ENCODE results near the gene GALK1.
"Not testable (repeated sequence)": the region's sequence is repeated elsewhere in the genome, so short reads cannot be mapped to it uniquely, and the experiment has no call there.

GALK1 gene

GRCh38 chr17:75763613-75764416 lies 1.2 kb downstream of the GALK1 start:
- DNase-seq, result no peak

- no peak for DNase-seq
Observed at GRCh38 chr17:75763269-75763607, 1.8 kb downstream of the GALK1 start.

DNA sequence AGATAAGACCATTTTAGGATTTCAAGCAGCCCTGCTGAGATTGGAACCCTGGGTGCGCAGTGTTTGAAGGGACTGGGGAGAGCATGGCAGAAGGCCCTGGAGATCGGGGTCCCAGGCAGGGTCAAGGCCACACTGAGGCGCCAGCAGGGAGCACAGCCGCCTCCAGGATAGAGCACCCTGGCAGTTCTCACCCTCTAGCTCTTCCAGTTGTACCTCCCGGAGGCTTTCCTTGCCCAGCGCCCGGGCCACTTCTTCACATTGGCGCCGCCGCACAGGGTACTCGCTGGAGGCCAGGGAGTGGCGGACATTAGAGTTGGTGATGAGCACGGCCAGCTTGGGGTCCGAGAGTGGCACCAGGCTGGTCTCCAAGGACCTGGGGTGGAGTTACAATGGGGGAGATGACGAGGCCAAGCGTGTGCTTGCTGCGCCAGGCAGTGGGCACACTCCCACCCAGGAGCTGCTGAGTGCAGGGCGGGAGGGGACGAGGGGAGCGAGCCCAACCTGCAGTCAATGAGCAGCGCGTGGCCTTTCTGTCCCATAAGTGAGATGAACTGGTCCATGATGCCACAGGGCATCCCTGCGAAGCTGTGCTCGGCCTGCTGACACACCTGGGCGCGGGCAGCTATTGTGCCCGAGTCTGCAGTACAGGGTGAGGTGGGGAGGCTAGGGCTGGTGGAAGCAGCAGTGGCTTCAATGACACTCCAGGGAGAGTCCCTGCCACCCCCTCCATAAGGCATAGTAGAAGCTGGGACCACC lies 2.3 kb downstream of the GALK1 start:
- DNase-seq, result no peak

- DNase-seq, result not testable (repeated sequence)
Observed at GRCh38 chr17:75759978-75760640, 4.9 kb downstream of the GALK1 start.

DNA sequence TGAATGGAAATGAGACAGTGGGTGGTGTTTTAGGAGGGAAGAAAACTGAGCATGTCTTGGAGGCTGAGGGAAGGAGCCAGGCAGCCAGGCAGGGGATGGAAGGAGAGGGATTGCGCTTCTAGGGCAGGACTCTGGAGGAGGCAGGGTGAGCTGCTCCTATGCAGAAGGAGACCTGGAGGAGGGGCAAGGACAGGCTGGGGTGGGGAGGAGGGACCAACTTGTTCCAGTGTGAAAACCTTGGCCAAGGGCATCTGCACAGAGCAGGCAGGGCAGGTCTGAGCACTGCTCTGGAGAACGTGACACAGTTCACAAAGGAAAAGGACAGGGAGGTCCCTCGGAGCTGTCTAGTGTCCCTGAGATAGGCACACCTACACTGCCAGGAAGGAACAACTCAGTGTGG lies 5.5 kb downstream of the GALK1 start:
- DNase-seq, result no peak

DNA sequence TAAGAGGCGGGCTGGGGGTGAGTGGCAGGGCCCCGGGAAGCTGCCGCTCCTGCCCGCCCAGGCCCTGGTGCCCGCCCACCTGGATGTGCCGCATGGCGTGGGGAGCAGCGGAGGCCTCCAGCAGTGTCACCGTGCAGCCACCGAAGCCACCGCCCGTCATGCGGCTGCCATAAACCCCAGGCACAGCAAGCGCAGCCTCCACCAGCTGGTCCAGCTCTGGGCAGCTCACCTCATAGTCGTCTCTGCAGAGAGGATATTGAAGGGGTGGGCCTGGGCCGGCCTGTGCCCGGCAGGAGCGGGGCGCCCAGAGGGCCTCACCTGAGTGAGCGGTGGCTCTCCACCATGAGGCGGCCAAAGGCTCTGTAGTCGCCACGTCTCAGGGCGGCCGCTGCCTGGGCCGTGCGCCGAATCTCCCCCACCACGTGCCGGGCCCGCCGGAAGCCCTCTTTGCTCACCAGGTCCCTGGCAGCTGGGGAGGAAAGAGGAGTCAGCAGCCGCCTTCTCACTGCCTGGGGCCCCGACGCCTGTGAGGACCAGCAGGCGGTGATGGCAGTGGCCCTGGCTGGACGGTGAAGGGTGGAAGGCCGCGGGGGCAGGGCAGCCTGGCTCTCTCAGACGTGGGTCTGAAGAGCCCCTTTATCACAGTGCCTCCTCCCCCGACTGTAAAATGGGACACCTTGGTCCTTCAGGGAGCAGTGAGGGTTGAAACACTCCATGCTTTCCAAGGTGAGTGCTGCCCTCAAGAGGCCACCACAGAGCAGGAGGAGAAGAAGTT lies 6.7 kb downstream of the GALK1 start:
- no peak for DNase-seq

DNA sequence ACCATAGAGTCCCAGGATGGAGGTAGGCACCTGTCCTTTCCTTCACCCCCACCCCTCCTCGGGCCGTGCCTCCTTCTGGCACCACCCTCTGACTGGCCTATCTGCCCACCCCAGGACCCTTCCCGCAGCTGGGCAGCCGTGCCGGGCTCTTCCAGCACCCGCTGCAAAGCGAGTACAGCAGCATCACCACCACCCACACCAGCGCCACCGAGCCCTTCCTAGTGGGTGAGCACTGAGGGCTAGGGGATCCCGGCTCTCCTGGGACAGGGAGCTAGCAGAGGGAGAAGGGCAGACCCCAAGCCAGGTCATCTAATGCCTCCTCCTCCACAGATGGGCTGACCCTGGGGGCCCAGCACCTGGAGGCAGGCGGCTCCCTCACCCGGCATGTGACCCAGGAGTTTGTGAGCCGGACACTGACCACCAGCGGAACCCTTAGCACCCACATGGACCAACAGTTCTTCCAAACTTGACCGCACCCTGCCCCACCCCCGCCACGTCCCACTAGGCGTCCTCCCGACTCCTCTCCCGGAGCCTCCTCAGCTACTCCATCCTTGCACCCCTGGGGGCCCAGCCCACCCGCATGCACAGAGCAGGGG lies 7.8 kb downstream of the GALK1 start:
- no peak for DNase-seq

- no peak for DNase-seq
Observed at GRCh38 chr17:75756451-75757085, 8.4 kb downstream of the GALK1 start.

DNA sequence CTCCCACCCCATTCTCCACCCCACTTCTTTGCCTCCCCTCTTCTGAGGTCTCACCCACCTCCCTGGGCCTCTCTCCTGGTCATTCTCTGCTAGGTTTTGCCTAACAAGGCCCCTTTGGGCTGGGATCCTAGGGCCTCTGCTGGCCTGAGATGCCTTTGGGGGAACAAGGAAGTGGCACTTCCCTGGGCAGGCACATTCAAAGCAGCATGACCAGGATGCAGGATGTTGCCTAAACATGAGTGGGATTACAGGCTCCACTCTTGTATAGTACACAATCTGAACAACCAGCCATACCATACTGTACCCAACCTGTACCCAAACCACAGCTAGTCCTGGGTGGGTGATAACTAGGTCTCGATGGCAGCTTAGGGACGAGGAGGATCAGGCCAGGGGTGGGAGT lies 9.0 kb downstream of the GALK1 start:
- no peak for DNase-seq

DNA sequence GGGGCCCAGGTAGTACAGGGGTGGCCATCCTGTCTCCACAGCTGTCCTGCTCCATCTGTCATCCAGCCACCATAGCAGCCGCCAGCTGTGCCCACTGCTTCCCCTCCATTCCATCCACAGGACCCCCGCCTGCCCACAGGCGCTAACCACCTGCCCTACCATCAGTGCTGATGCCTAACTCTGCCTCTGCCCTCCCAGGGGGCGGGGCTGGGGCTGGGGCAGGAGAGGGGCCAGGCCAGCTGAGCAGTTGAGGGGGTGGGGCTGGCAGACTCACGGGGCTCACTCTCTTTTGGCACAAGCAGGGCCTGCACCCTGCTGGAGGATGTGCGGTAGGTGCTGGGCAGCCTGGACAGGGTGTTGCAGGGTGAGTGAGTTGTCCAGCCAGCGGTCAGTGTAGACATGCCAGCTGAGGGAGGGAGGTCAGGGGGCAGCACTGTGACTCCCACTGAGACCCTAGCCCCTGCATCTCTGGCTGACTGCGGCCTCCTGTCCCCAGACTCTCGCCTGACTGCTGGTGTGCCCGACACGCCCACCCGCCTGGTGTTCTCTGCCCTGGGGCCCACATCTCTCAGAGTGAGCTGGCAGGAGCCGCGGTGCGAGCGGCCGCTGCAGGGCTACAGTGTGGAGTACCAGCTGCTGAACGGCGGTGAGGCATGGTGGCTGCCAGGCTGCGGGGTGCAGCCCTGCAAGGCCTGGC lies 9.6 kb downstream of the GALK1 start:
- DNase-seq, result no peak

GRCh38 chr17:75754378-75755204 lies 10.4 kb downstream of the GALK1 start:
- DNase-seq, result no peak

DNA sequence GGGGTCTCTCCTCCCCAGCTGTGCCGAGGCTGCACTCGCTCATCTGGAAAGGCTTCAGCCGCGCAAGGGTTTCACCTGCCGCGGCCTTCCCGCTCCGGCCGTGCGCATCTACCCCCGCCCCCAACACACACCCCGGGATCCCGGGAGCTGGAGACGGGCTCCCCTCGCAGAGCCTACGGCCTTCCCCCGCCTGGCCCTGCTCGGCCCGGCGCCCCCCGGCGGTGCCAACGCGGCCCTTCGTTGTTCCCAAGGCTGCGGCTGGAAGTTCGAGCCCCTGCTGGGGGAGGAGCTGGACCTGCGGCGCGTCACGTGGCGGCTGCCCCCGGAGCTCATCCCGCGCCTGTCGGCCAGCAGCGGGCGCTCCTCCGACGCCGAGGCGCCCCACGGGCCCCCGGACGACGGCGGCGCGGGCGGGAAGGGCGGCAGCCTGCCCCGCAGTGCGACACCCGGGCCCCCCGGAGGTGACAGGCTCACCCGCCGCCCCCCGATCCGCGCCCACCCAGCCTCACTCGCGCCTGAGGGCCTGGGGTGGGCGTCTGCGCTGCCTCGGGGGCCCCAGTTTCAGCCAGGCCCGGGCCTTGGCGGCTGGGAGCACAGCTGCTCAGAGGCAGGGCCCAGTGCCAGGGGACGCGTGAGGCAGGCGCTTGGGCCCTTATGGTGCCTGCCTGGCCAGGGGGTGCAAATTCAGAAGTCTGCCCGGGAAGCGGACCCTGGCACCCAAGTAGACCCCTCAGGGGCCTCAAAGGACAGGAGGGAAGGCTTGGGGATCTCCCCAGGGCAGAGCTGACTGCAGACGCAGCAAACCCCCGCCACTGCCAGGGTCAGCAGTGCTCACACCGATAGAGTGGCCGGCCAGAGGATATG lies 11.2 kb downstream of the GALK1 start:
- DNase-seq, result no peak

GRCh38 chr17:75752802-75753513 lies 12.0 kb downstream of the GALK1 start:
- no peak for DNase-seq

DNA sequence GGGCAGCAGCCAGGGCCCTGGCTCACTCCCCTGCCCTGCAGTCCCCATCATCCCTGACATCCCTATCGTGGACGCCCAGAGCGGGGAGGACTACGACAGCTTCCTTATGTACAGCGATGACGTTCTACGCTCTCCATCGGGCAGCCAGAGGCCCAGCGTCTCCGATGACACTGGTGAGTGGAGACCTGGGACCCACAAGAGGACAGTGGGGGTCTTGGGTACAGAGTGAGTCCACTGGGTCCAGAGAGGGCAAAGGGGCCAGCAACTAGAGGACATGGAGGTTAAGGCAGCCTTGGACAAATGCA lies 12.6 kb downstream of the GALK1 start:
- no peak for DNase-seq

- no peak for DNase-seq
Observed at GRCh38 chr17:75751676-75752404, 13.2 kb downstream of the GALK1 start.

DNA sequence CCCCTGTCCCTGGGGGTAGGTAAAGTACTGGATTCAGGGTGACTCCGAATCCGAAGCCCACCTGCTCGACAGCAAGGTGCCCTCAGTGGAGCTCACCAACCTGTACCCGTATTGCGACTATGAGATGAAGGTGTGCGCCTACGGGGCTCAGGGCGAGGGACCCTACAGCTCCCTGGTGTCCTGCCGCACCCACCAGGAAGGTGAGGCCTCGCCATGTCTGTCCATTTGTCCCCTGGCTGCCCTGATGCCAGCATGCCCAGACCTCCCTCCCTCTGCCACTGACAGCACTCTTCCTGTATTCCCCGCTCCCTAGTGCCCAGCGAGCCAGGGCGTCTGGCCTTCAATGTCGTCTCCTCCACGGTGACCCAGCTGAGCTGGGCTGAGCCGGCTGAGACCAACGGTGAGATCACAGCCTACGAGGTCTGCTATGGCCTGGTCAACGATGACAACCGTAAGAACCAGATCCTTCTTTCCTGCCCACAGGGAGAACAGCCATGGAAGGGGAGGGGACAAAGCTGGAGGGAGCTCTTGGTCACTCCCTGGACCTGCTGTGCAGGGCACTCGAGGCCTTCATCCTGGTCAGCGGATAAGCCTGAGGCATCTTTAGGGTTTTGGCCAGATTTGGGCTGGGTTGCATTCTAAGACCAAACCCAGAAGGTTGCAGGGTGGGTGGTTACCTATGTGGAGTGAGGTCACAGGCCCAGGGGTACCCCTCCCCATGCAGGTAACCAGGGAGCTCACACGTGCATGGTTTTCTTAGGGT lies 14.2 kb downstream of the GALK1 start:
- DNase-seq, result no peak

GRCh38 chr17:75749545-75750389 lies 15.2 kb downstream of the GALK1 start:
- DNase-seq, result no peak
